ENCODE data around the gene SPDEF. TPM values are rescaled to one million over a fixed set of nuclear protein-coding genes. Genes with fewer than 3 reads are reported as not detected.

The SPDEF gene
- total RNA-seq, 1 donor from 2014 or later, result 3.5 TPM

GRCh38 chr6:34583861-34584604 is 27.9 kb upstream of the SPDEF start:
- Histone ChIP-seq H3K4me3 (no peak overlapping the region), H3K4me1 (no peaks in the 10 kb centered on the region), H3K27ac (no peak overlapping the region), H3K9me3 (no peaks in the 10 kb centered on the region), H3K36me3 (peaks cover 15% of the 10 kb centered on the region), H3K27me3 (ENCODE audit: low read depth) (no peaks in the 10 kb centered on the region)
- ATAC-seq (no peak), DNase-seq (no peak)
- TF ChIP-seq, protein P1, sequence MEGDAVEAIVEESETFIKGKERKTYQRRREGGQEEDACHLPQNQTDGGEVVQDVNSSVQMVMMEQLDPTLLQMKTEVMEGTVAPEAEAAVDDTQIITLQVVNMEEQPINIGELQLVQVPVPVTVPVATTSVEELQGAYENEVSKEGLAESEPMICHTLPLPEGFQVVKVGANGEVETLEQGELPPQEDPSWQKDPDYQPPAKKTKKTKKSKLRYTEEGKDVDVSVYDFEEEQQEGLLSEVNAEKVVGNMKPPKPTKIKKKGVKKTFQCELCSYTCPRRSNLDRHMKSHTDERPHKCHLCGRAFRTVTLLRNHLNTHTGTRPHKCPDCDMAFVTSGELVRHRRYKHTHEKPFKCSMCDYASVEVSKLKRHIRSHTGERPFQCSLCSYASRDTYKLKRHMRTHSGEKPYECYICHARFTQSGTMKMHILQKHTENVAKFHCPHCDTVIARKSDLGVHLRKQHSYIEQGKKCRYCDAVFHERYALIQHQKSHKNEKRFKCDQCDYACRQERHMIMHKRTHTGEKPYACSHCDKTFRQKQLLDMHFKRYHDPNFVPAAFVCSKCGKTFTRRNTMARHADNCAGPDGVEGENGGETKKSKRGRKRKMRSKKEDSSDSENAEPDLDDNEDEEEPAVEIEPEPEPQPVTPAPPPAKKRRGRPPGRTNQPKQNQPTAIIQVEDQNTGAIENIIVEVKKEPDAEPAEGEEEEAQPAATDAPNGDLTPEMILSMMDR (IDR thresholded peaks at IDR 0.05), result no peak
- intact Hi-C loops (cut with DNase I), result no loop called here

GRCh38 chr6:34583461-34583860 is 27.3 kb upstream of the SPDEF start:
- intact Hi-C loops (cut with DNase I), result no loop called here
- H3K27me3 ChIP-seq (ENCODE audit: low read depth), result no peaks in the 10 kb centered on the region
- H3K4me1 ChIP-seq, result no peaks in the 10 kb centered on the region
- no peak for DNase-seq
- no peaks in the 10 kb centered on the region for H3K9me3 ChIP-seq
- H3K36me3 ChIP-seq, result peaks cover 9% of the 10 kb centered on the region
- ATAC-seq, result no peak
- TF ChIP-seq, protein P1 (IDR thresholded peaks at IDR 0.05), result no peak
- H3K27ac ChIP-seq, result no peak overlapping the region
- H3K4me3 ChIP-seq, result no peak overlapping the region

DNA sequence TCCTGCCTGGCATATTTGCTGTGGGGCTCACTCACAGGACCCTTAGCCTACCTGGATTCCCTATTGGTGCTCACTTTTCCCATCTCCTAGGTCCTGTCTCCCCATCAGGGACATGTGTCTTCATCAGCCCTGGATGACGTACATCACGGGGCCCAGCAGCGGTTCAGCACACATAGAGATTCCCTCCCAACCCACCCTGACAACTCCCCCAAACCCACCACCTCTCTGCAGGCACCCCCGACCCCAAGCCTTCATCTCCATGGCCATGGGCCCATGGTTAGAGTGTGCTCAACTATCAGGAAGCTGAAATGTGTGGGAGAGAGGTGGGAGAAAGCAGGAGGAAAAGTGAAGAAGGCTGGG is 25.4 kb upstream of the SPDEF start:
- no peaks in the 10 kb centered on the region for H3K36me3 ChIP-seq
- no peaks in the 10 kb centered on the region for H3K27me3 ChIP-seq (ENCODE audit: low read depth)
- ATAC-seq (no peak), DNase-seq (peak; percentile 23)
- no peaks in the 10 kb centered on the region for H3K4me1 ChIP-seq
- H3K4me3 ChIP-seq, result no peak overlapping the region
- intact Hi-C loops (cut with DNase I), result no loop called here
- no peaks in the 10 kb centered on the region for H3K9me3 ChIP-seq
- H3K27ac ChIP-seq, result no peak overlapping the region
- TF ChIP-seq, protein P1 (IDR thresholded peaks at IDR 0.05), result no peak

DNA sequence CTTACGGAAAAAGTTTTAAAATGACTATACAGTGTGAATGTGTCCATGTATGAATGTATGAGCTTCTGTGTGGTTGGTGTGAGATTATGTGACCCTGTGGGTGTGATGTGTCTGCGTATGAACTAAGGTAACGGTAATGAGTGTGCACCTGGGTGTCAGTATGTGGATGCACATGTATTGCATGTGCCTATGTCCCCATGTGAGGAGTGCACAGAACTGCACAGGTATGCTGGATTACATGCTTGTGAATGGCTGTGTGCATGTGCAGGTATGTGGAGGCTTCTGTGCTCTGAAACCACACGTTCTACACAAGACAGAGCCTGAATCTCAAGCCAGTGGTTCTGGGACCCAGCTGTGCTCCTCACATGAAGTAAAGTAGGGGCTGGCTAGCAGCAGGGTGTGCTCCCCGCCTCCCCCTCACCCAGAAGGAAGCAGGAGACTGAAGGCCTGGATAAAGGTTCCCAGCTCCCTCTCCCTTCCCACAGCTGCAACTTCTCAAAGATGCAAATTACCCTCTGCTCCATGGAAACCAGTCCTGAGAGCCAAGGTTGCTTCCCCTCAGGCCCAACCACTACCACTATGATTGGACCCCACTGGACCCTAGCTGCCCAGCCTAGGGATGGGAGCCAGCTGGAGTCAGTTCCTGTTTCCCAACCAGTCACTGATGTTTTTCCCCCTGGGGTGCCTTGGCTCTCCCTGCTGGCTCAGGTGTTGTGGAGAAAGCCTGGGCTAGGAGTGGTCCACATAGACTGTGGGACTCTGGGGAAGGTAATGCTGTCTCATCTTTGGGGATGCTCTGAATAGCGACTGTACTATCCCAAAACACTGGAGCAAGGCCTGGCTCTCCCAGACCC is 24.8 kb upstream of the SPDEF start:
- no peaks in the 10 kb centered on the region for H3K4me1 ChIP-seq
- H3K27ac ChIP-seq, result no peak overlapping the region
- no peaks in the 10 kb centered on the region for H3K27me3 ChIP-seq (ENCODE audit: low read depth)
- H3K36me3 ChIP-seq, result no peaks in the 10 kb centered on the region
- no peaks in the 10 kb centered on the region for H3K9me3 ChIP-seq
- intact Hi-C loops (cut with DNase I), result no loop called here
- ATAC-seq, result no peak
- TF ChIP-seq, protein P1 (IDR thresholded peaks at IDR 0.05), result no peak
- peak; percentile 6 for DNase-seq
- no peak overlapping the region for H3K4me3 ChIP-seq

DNA sequence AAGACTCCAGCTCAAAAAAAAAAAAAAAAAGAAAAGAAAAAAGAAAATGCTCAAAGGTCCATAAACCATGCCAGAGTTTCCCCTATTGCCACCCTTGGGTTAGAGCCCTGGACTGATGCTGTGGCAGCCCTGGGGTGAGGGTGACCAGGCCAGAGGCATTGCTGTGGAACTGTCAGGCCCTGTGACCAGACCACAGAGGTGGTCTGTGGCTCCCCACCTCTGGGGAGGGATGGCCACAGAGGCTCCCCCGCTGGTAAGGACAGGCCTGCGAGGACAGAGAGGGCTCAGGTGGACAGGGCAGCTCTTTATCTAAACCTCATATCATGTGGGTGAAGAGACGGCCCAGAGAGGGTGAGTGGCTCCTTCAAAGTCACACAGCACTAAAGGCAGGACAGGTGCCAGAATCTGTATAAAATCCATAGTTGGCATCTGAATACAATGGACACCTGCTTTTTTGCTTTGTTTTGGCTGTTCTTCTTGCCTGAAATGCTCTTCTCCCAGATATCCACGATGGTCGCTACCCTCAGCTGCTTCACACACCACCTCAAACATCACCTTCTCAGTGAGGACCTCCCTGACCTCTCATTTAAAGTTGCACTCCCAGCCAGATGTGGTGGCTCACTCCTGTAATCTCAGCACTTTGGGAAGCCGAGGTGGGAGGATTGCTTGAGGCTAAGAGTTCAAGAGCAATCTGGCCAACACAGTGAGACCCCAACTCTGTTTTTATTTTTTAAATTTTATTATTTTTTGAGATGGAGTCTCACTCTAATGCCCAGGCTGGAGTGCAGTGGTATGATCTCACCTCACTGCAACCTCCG is 22.5 kb upstream of the SPDEF start:
- intact Hi-C loops (cut with DNase I), result no loop called here
- DNase-seq (peak; percentile 16), ATAC-seq (no peak)
- Histone ChIP-seq H3K4me1 (no peaks in the 10 kb centered on the region), H3K27ac (no peak overlapping the region), H3K36me3 (no peaks in the 10 kb centered on the region), H3K4me3 (no peak overlapping the region), H3K27me3 (ENCODE audit: low read depth) (no peaks in the 10 kb centered on the region), H3K9me3 (no peaks in the 10 kb centered on the region)
- TF ChIP-seq, protein P1 (IDR thresholded peaks at IDR 0.05), result no peak
